HCT116 (cell line): Measurements from ENCODE around the gene CASZ1.

Experiments used
- CEBPB ChIP-seq: IDR thresholded peaks from 2 replicates; pipeline ENCODE4 v1.6.1; 2012; ENCODE audit warnings: low read depth
- CTCF ChIP-seq, 3 experiments: fragments of 200-600 bp in 1 of 3; sonication (generic) in 1 of 3; IDR thresholded peaks in 2 of 3; conservative IDR thresholded peaks in 1 of 3; 2 replicates each; pipeline ENCODE4 v1.5.1; 2012 to 2017; ENCODE audit warnings: low read depth in 2 of 3, low read length in 2 of 3, antibody characterized with exemption in 1 of 3, borderline replicate concordance in 1 of 3, control low read depth in 1 of 3, mild to moderate bottlenecking in 1 of 3, mixed read lengths in 1 of 3, mixed run types in 1 of 3, moderate library complexity in 1 of 3; ENCODE audit not compliant: insufficient read depth in 1 of 3
- ELF1 ChIP-seq: IDR thresholded peaks from 2 replicates; pipeline ENCODE4 v1.6.1; 2012; ENCODE audit warnings: low read depth, borderline replicate concordance
- EZH2 ChIP-seq: fragments of 200-600 bp; sonication (generic); IDR thresholded peaks from 2 replicates; pipeline ENCODE4 v1.6.1; 2017; ENCODE audit warnings: antibody characterized with exemption, mixed run types
- EZH2phosphoT487 ChIP-seq: fragments of 200-600 bp; IDR thresholded peaks from 2 replicates; pipeline ENCODE4 v1.6.1; 2018; ENCODE audit warnings: antibody characterized with exemption, borderline replicate concordance
- JUND ChIP-seq: IDR thresholded peaks from 2 replicates; pipeline ENCODE4 v1.6.1; 2012
- POLR2A ChIP-seq: IDR thresholded peaks from 2 replicates; pipeline ENCODE4 v1.7.0; 2011; ENCODE audit warnings: borderline replicate concordance; ENCODE audit not compliant: insufficient read depth, insufficient read length; ENCODE audit errors: extremely low read depth
- POLR2AphosphoS5 ChIP-seq: IDR thresholded peaks from 2 replicates; pipeline ENCODE4 v1.6.1; 2011; ENCODE audit warnings: mild to moderate bottlenecking, low read depth, low read length, moderate library complexity
- REST ChIP-seq: IDR thresholded peaks from 2 replicates; pipeline ENCODE4 v1.6.1; 2012; ENCODE audit warnings: low read depth
- SP1 ChIP-seq: IDR thresholded peaks from 2 replicates; pipeline ENCODE4 v1.6.1; 2012; ENCODE audit warnings: low read depth
- TCF7L2 ChIP-seq: IDR thresholded peaks from 2 replicates; pipeline ENCODE4 v1.7.0; 2011; ENCODE audit warnings: borderline replicate concordance, inconsistent platforms; ENCODE audit not compliant: insufficient read depth, insufficient read length; ENCODE audit errors: extremely low read depth
- ZBTB33 ChIP-seq: IDR thresholded peaks from 2 replicates; pipeline ENCODE4 v1.6.1; 2011; ENCODE audit warnings: mild to moderate bottlenecking, low read length, moderate library complexity; ENCODE audit not compliant: insufficient replicate concordance; ENCODE audit errors: extremely low read depth
- ZNF274 ChIP-seq: fragments of 200-500 bp; sonication (Bioruptor generic); IDR thresholded peaks from 2 replicates; pipeline ENCODE4 v1.6.1; 2014; ENCODE audit warnings: mild to moderate bottlenecking, low read depth, low read length, inconsistent platforms

- TF ChIP-seq CEBPB (no peak), CTCF (IDR thresholded peaks at IDR 0.05 in 2 of 3, conservative IDR thresholded peaks at IDR 0.05 in 1 of 3; ENCODE audit: borderline replicate concordance in 1 of 3, insufficient read depth in 1 of 3, low read depth in 2 of 3, low read length in 2 of 3) (no peak), EZH2phosphoT487 (no peak), POLR2AphosphoS5 (no peak), POLR2A (no peak), EZH2 (no peak), JUND (no peak), SP1 (no peak), ZNF274 (no peak), REST (no peak), ELF1 (no peak), ZBTB33 (no peak), TCF7L2 (no peak)
Observed at GRCh38 chr1:10764296-10764798, 32.1 kb downstream of the CASZ1 start.
